Measurements from ENCODE around the gene TTLL8. TPM values are rescaled to one million over a fixed set of nuclear protein-coding genes. Genes with fewer than 3 reads are reported as not detected.
"Not testable (repeated sequence)": the region's sequence is repeated elsewhere in the genome, so short reads cannot be mapped to it uniquely, and the experiment has no call there.

TTLL8 gene
- total RNA-seq, 4 donors from 2014 or later: not detected

DNA sequence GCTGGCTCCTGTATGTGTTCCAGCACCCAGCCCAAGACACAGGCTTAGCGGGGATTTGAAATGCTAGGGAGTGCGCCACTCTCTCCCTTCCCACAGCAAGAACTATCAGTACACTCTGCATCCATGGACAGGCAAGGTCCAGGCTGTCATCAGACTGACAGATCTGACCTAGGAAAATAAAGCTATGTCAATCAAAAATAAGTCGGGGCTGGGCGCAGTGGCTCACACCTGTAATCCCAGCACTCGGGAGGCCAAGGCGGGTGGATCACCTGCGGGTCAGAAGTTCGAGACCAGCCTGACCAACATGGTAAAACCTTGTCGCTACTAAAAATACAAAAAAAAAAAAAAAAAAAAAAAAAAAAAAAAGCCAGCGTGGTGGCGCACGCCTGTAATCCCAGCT is 30.0 kb upstream of the TTLL8 start:
- in situ Hi-C loops (cut with MboI; ENCODE audit: low pct_ligation_motif_present in 1 of 4, low pct_unique_long_range_greater_than_20kb in 1 of 4, low sequenced_read_pairs in 3 of 4): no loop called here
- Histone ChIP-seq H3K36me3 (no peaks in the 10 kb centered on the region), H3K27ac (no peak overlapping the region), H3K9me3 (no peaks in the 10 kb centered on the region), H3K4me1 (no peaks in the 10 kb centered on the region), H3K27me3 (peaks cover 42% of the 10 kb centered on the region), H3K4me3 (no peak overlapping the region)
- TF ChIP-seq EP300 (IDR thresholded peaks at IDR 0.05; ENCODE audit: low read depth) (no peak), POLR2A (IDR thresholded peaks at IDR 0.05) (no peak), POLR2AphosphoS5 (IDR thresholded peaks at IDR 0.05) (no peak)
- TF ChIP-seq, protein P1, sequence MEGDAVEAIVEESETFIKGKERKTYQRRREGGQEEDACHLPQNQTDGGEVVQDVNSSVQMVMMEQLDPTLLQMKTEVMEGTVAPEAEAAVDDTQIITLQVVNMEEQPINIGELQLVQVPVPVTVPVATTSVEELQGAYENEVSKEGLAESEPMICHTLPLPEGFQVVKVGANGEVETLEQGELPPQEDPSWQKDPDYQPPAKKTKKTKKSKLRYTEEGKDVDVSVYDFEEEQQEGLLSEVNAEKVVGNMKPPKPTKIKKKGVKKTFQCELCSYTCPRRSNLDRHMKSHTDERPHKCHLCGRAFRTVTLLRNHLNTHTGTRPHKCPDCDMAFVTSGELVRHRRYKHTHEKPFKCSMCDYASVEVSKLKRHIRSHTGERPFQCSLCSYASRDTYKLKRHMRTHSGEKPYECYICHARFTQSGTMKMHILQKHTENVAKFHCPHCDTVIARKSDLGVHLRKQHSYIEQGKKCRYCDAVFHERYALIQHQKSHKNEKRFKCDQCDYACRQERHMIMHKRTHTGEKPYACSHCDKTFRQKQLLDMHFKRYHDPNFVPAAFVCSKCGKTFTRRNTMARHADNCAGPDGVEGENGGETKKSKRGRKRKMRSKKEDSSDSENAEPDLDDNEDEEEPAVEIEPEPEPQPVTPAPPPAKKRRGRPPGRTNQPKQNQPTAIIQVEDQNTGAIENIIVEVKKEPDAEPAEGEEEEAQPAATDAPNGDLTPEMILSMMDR (IDR thresholded peaks at IDR 0.05): no peak
- intact Hi-C loops (cut with DNase I; ENCODE audit: low total_unique reads): no loop called here
- WGBS, 2 donors (ENCODE audit: low coverage in 1 of 2): 98% methylated on average over 12 of the region's 12 CpGs; no CpG with 5 or more reads in 1 of the 2 donors
- no peak for DNase-seq

DNA sequence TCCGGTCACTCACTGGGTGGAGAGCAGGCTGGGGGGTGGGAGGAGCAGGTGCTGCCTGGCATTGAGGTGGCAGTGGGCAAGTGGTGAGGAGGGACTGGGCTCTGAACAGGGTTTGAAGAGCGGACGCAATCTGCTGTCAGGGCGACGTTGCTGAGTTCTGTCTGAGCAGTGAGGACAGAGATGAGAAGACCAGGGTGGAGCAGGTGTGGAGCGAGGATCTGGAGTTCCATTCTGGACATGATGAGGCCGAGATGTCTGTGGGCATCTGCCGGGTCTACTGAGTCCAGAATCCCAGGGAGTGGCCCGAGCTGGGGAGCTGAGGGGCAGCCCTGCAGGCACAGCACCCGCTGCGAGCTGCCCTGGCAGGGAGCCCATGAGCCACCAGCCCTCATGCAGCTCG is 29.5 kb upstream of the TTLL8 start:
- intact Hi-C loops (cut with DNase I; ENCODE audit: low total_unique reads) (no loop called here), in situ Hi-C loops (cut with MboI; ENCODE audit: low pct_ligation_motif_present in 1 of 4, low pct_unique_long_range_greater_than_20kb in 1 of 4, low sequenced_read_pairs in 3 of 4) (no loop called here)
- no peak for DNase-seq
- H3K36me3 ChIP-seq: no peaks in the 10 kb centered on the region
- no peaks in the 10 kb centered on the region for H3K4me1 ChIP-seq
- H3K27ac ChIP-seq: no peak overlapping the region
- H3K27me3 ChIP-seq: peaks cover 46% of the 10 kb centered on the region
- no peak overlapping the region for H3K4me3 ChIP-seq
- TF ChIP-seq EP300 (IDR thresholded peaks at IDR 0.05; ENCODE audit: low read depth): no peak
- TF ChIP-seq, protein P1 (IDR thresholded peaks at IDR 0.05): no peak
- TF ChIP-seq POLR2AphosphoS5 (IDR thresholded peaks at IDR 0.05): no peak
- no peak for TF ChIP-seq POLR2A (IDR thresholded peaks at IDR 0.05)
- H3K9me3 ChIP-seq: no peaks in the 10 kb centered on the region
- WGBS, 2 donors (ENCODE audit: low coverage in 1 of 2): 79 to 90% methylated on average over 5 to 12 of the region's 12 CpGs

DNA sequence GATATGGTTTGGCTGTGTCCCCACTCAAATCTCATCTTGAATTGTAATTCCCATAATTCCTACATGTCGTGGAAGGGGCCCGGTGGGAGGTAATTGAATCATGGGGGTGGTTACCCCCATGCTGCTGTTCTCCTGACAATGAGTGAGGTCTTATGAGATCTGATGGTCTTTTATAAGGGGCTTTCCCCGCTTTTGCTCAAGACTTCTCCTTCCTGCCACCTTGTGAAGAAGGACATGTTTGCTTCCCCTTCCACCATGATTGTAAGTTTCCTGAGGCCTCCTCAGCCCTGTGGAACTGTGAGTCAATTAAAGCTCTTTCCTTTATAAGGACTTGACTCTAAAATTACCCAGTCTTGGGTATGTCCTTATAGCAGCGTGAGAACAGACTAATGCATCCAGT is 28.9 kb upstream of the TTLL8 start:
- in situ Hi-C loops (cut with MboI; ENCODE audit: low pct_ligation_motif_present in 1 of 4, low pct_unique_long_range_greater_than_20kb in 1 of 4, low sequenced_read_pairs in 3 of 4); H3K4me1 ChIP-seq; intact Hi-C loops (cut with DNase I; ENCODE audit: low total_unique reads); H3K4me3 ChIP-seq; H3K36me3 ChIP-seq; H3K27ac ChIP-seq; H3K9me3 ChIP-seq; DNase-seq: not testable (repeated sequence)
- 87 to 100% methylated on average over 1 to 4 of the region's 4 CpGs for WGBS, 2 donors (ENCODE audit: low coverage in 1 of 2)
- H3K27me3 ChIP-seq: peaks cover 48% of the 10 kb centered on the region

DNA sequence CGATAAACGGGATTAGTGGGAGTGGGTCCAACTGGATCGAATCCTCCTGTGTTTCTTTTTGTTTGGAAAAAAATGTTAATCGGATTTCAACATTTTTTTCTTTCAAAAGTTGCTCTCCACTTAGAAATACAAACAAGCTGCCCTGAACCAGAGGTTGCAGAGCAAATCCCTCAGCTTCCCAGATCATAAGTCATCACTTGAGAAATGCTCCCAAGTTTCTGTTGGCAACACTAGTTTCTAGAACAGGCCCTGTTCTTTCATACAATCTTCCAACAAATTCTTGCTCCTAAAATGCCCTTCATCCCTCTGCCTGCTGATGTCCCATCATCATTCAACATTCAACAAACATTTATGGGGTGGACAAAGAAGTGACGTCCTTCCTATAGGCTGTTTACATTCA is 28.4 kb upstream of the TTLL8 start:
- WGBS, 2 donors (ENCODE audit: low coverage in 1 of 2): 70 to 73% methylated on average over 4 to 5 of the region's 5 CpGs
- intact Hi-C loops (cut with DNase I; ENCODE audit: low total_unique reads) (no loop called here), in situ Hi-C loops (cut with MboI; ENCODE audit: low pct_ligation_motif_present in 1 of 4, low pct_unique_long_range_greater_than_20kb in 1 of 4, low sequenced_read_pairs in 3 of 4) (no loop called here)
- H3K27me3 ChIP-seq: peaks cover 52% of the 10 kb centered on the region
- H3K36me3 ChIP-seq: no peaks in the 10 kb centered on the region
- DNase-seq: no peak
- H3K4me1 ChIP-seq: no peaks in the 10 kb centered on the region
- H3K27ac ChIP-seq: no peak overlapping the region
- no peak overlapping the region for H3K4me3 ChIP-seq
- TF ChIP-seq POLR2AphosphoS5 (IDR thresholded peaks at IDR 0.05) (no peak), EP300 (IDR thresholded peaks at IDR 0.05; ENCODE audit: low read depth) (no peak), POLR2A (IDR thresholded peaks at IDR 0.05) (no peak)
- TF ChIP-seq, protein P1 (IDR thresholded peaks at IDR 0.05): no peak
- H3K9me3 ChIP-seq: no peaks in the 10 kb centered on the region

DNA sequence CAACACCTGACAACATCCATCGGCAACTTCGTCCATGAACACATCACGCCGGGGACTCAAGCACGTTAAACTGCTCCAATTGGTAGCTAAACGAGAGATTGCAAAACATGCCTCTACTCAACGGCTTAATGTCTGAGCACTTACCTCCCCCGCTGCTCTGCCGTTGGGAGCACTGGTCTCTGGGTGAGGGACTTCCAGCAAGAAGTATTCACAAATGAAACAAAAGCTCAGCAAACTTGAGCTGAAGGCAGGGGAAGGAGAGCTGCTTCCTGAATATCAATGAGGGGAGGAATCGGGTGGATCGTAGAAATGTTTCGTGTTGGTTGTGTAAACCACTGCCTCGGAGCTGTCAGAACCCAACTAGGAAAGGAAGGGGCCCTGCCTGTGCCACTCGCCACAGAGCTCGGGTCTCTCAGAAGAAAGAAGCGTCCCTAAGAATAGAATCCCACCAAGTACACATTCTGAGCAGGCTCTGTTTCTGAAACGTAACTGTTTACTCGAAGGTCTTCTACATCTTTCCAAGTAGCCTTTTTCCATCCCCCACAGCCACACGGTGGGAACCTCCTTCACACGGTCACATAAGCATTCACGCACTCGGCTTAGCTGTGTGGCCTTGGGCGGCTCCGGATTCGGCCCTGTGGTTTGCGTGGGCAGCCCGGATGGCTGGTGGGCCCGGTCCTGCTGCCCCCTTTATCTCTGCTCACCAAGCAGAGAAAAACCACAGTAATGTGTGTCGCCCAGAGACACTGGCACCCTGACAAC is 27.3 kb upstream of the TTLL8 start, which contains the start of gene MLC1:
MLC1 (minus strand) TSS at position 216 of the 762 bp plus-strand sequence. CDS start 524 bp downstream, outside the sequence.
- TF ChIP-seq, protein P1 (IDR thresholded peaks at IDR 0.05): no peak
- no peak for TF ChIP-seq POLR2AphosphoS5 (IDR thresholded peaks at IDR 0.05)

More for the DNA sequence above, 27.3 kb upstream of the TTLL8 start, which contains the start of gene MLC1:
- no peaks in the 10 kb centered on the region for H3K4me1 ChIP-seq
- H3K27me3 ChIP-seq: peaks cover 52% of the 10 kb centered on the region
- WGBS, 2 donors (ENCODE audit: low coverage in 1 of 2): 49 to 61% methylated on average over 17 to 29 of the region's 29 CpGs
- H3K9me3 ChIP-seq: no peaks in the 10 kb centered on the region
- intact Hi-C loops (cut with DNase I; ENCODE audit: low total_unique reads) (no loop called here), in situ Hi-C loops (cut with MboI; ENCODE audit: low pct_ligation_motif_present in 1 of 4, low pct_unique_long_range_greater_than_20kb in 1 of 4, low sequenced_read_pairs in 3 of 4) (no loop called here)
- no peak within 1 kb of the TSS for H3K4me3 ChIP-seq
- no peak for DNase-seq
- no peak within 1 kb of the TSS for H3K27ac ChIP-seq
- no peaks in the 10 kb centered on the region for H3K36me3 ChIP-seq
